NCI-H2196 (cell line): ENCODE data around the gene PNMA6A.
"Not testable (repeated sequence)": the region's sequence is repeated elsewhere in the genome, so short reads cannot be mapped to it uniquely, and the experiment has no call there.

Source experiments
- DNase-seq: peaks from one replicate; lab custom pipeline; 2025; ENCODE audit not compliant: unreplicated experiment; lab: John Stamatoyannopoulos, UW

PNMA6A gene

GRCh38 chrX:153071909-153072583 lies at the start of gene PNMA6A:
TSS of gene PNMA6A (plus strand) at chrX:153072454. CDS start at chrX:153073063, 609 bp downstream.
- not testable (repeated sequence) for DNase-seq

- not testable (repeated sequence) for DNase-seq
These were observed 45.8 kb upstream of the PNMA6A start for GRCh38 chrX:153026501-153026900.

- DNase-seq = not testable (repeated sequence)
These were observed 43.8 kb upstream of the PNMA6A start for GRCh38 chrX:153028487-153028886.

- no peak for DNase-seq
These were observed 43.1 kb upstream of the PNMA6A start for GRCh38 chrX:153029162-153029561.

GRCh38 chrX:153029875-153030274 lies 42.4 kb upstream of the PNMA6A start:
- no peak for DNase-seq

GRCh38 chrX:153030801-153031200 lies 41.5 kb upstream of the PNMA6A start:
- DNase-seq = no peak

GRCh38 chrX:153032397-153033118 lies 39.7 kb upstream of the PNMA6A start:
- peak; percentile 38 for DNase-seq

- no peak for DNase-seq
These were observed 23.2 kb upstream of the PNMA6A start for GRCh38 chrX:153049093-153049492.

- DNase-seq = no peak
These were observed 19.7 kb upstream of the PNMA6A start for GRCh38 chrX:153052534-153052933.

GRCh38 chrX:153055871-153056749 lies 16.1 kb upstream of the PNMA6A start, which contains the start of gene PNMA3:
TSS of gene PNMA3 (plus strand) at chrX:153056470. CDS start at chrX:153057056, 586 bp downstream.
- no peak for DNase-seq

- peak; percentile 64 for DNase-seq
These were observed 15.0 kb upstream of the PNMA6A start for GRCh38 chrX:153057281-153057680.

- DNase-seq = no peak
These were observed 12.8 kb upstream of the PNMA6A start for GRCh38 chrX:153059191-153060094.

- DNase-seq = no peak
These were observed 12.2 kb upstream of the PNMA6A start for GRCh38 chrX:153060095-153060445.

GRCh38 chrX:153061732-153062131 lies 10.5 kb upstream of the PNMA6A start:
- DNase-seq = no peak

GRCh38 chrX:153063315-153063714 lies 8.9 kb upstream of the PNMA6A start:
- no peak for DNase-seq

- no peak for DNase-seq
These were observed 8.2 kb upstream of the PNMA6A start for GRCh38 chrX:153064061-153064460.

GRCh38 chrX:153065389-153065788 lies 6.9 kb upstream of the PNMA6A start:
- no peak for DNase-seq

- not testable (repeated sequence) for DNase-seq
These were observed 5.9 kb upstream of the PNMA6A start for GRCh38 chrX:153066402-153066801.

GRCh38 chrX:153073331-153073730 lies 1.1 kb downstream of the PNMA6A start:
- not testable (repeated sequence) for DNase-seq

GRCh38 chrX:153074262-153074899 lies 2.1 kb downstream of the PNMA6A start:
- DNase-seq = no peak
